HUES48 (cell line): ENCODE data around the gene MTAP.

Experiments
- H3K27ac ChIP-seq: one replicate; pipeline ENCODE4 v1.7.0; 2013; ENCODE audit warnings: low read depth, low read length, inconsistent platforms
- H3K27me3 ChIP-seq: 2 replicates; pipeline ENCODE4 v1.6.1; 2013; ENCODE audit warnings: mild to moderate bottlenecking, low read length; ENCODE audit not compliant: control insufficient read depth, insufficient read depth
- H3K36me3 ChIP-seq: 2 replicates; pipeline ENCODE4 v1.6.1; 2013; ENCODE audit warnings: low read length; ENCODE audit not compliant: control insufficient read depth, insufficient read depth
- H3K4me1 ChIP-seq: 2 replicates; pipeline ENCODE4 v1.6.1; 2013; ENCODE audit warnings: mild to moderate bottlenecking, low read length; ENCODE audit not compliant: control insufficient read depth, insufficient read depth
- H3K4me3 ChIP-seq: 2 replicates; pipeline ENCODE4 v1.5.1; 2013; ENCODE audit warnings: mild to moderate bottlenecking, low read depth, low read length
- H3K9ac ChIP-seq: 2 replicates; pipeline ENCODE4 v1.6.1; 2013; ENCODE audit warnings: mild to moderate bottlenecking, low read depth, low read length, moderate library complexity
- H3K9me3 ChIP-seq: 2 replicates; pipeline ENCODE4 v1.6.1; 2013; ENCODE audit warnings: low read length; ENCODE audit not compliant: control insufficient read depth, insufficient read depth

The MTAP gene

DNA sequence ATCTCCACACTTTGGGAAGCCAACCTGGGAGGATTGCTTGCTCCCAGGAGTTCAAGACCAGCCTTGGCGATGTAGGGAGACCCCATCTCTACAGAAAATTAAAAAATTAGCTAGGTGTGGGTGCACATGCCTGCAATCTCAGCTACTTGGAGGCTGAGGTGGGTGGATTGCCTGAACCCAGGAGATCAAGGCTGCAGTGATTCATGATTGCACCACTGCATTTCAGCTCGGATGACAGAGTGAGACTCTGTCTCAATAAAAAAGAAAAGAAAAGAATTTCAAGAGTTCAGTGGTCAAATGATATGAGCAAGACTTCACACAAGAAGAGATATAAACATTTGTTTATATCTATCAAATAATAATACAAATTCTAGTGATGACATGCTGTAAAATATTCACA, 23.0 kb upstream of the MTAP start:
- Histone ChIP-seq H3K27ac (no peak overlapping the region), H3K27me3 (peaks cover 18% of the 10 kb centered on the region), H3K4me3 (no peak overlapping the region), H3K4me1 (0 out of 2 replicates have a peak, but pooled peaks cover 4% of the 10 kb centered on the region), H3K9me3 (no peaks in the 10 kb centered on the region), H3K36me3 (no peaks in the 10 kb centered on the region), H3K9ac (no peak overlapping the region)

DNA sequence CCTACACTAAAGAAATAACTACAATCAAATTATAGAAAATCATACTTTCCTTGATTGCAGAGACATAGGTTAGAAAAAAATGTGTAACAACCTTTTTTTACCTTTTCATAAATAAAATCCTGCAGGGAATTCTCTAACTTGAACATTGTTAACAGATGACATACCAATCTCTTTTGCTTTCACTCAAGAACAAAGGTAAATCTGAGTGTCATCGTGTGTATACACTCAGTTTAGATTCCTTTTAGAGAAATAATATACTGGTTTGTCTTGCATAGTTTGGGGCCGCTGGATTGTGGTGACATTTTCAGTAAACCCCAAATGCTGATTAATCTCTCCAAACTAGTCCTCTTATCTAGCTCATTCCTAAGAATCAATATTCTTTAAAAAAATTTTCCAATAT, 20.8 kb upstream of the MTAP start:
- H3K9me3 ChIP-seq: no peaks in the 10 kb centered on the region
- H3K4me3 ChIP-seq: no peak overlapping the region
- H3K27ac ChIP-seq: no peak overlapping the region
- H3K4me1 ChIP-seq: 0 out of 2 replicates have a peak, but pooled peaks cover 4% of the 10 kb centered on the region
- no peaks in the 10 kb centered on the region for H3K36me3 ChIP-seq
- peaks cover 8% of the 10 kb centered on the region for H3K27me3 ChIP-seq
- no peak overlapping the region for H3K9ac ChIP-seq

DNA sequence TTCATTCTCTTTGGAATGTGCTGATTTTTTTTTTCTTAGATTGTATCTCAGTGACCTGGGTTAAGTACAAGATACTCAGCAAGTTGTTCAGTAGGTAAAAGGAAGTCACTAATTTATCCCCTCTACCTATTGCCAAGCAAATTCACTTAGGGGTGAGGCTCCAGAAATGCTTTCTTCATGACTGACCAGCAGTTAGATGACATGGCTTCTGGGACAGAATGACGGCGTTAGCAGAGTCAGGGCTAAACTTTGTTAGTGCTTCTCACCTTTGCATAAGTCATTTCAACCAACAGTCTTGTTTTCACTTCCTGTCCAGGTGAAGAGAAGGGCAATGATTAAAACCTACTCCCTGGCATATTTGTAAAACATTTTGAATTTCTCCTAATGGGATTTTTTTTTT, 20.2 kb upstream of the MTAP start:
- no peaks in the 10 kb centered on the region for H3K9me3 ChIP-seq
- H3K4me1 ChIP-seq: 0 out of 2 replicates have a peak, but pooled peaks cover 4% of the 10 kb centered on the region
- no peak overlapping the region for H3K9ac ChIP-seq
- H3K27ac ChIP-seq: no peak overlapping the region
- H3K27me3 ChIP-seq: peaks cover 6% of the 10 kb centered on the region
- H3K4me3 ChIP-seq: no peak overlapping the region
- H3K36me3 ChIP-seq: no peaks in the 10 kb centered on the region

DNA sequence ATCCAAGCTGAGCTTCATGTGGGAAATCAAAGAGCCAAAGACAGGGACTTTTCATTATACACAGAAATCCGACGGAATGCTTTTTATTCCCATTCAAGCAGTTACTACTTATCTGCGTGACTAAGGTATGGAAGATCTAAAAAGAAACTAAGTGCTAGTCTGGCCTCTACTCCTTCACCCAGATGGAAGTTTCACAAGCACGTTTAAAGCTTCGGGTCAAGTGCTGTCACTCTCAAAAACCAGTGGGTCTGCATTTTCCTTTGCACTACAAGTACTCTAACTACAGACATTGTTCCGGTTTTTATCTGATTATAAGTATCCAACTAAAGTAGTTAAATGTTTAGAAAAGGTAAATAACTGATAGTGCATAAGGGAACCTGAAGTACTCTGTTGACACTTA, 13.7 kb upstream of the MTAP start:
- H3K27ac ChIP-seq: no peak overlapping the region
- no peak overlapping the region for H3K4me3 ChIP-seq
- H3K9ac ChIP-seq: no peak overlapping the region
- H3K4me1 ChIP-seq: no peaks in the 10 kb centered on the region
- H3K36me3 ChIP-seq: no peaks in the 10 kb centered on the region
- peaks cover 26% of the 10 kb centered on the region for H3K27me3 ChIP-seq
- H3K9me3 ChIP-seq: no peaks in the 10 kb centered on the region

DNA sequence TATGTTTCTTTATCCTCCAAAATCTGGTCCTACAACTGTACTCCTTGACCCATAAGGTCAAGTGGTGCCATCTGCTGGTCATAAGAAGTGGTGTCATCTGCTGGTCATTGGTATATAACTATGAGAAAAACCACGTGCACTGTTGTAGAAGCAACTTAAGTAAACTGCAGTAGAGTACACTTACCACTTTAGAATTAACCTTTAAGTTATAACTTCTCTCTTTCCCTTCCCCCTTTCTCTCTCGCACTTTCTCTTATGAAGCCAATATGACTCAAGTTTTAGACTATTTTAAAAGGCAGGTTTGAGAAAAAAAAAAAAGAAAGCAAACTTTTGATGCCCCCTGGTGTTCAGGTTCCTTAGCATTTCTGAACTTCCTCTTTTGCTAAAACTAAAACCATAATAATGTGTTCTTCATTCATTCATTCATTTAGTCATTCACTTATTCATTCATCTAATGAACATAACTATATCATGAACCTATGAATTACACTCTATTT, 12.8 kb upstream of the MTAP start:
- peaks cover 27% of the 10 kb centered on the region for H3K27me3 ChIP-seq
- no peaks in the 10 kb centered on the region for H3K4me1 ChIP-seq
- H3K9me3 ChIP-seq: no peaks in the 10 kb centered on the region
- H3K27ac ChIP-seq: no peak overlapping the region
- no peaks in the 10 kb centered on the region for H3K36me3 ChIP-seq
- 0 out of 2 replicates have a peak overlapping the region, but pooled peaks have one; percentile 6 for H3K4me3 ChIP-seq
- H3K9ac ChIP-seq: no peak overlapping the region

DNA sequence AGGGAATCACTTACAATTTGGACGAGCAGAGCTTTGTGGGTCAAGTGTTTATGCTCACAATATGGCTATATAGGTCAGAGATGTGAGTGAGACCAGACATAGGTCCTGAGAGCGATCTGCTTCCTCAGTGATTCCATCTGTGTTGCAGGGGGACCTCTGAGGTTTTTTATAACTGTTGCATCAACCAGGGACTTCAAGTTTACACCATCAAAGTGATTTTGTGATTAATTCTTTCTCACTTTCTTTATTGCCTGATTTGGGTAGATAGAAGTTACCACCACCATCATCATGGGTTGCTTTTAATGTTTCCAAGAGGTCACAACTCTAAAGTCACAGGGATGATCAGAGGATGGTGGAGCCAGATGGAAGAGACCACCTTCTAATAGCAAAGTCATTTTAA, 7.0 kb upstream of the MTAP start:
- Histone ChIP-seq H3K27ac (no peak overlapping the region), H3K36me3 (no peaks in the 10 kb centered on the region), H3K4me1 (no peaks in the 10 kb centered on the region), H3K9ac (no peak overlapping the region), H3K9me3 (no peaks in the 10 kb centered on the region), H3K4me3 (no peak overlapping the region), H3K27me3 (peaks cover 68% of the 10 kb centered on the region)

DNA sequence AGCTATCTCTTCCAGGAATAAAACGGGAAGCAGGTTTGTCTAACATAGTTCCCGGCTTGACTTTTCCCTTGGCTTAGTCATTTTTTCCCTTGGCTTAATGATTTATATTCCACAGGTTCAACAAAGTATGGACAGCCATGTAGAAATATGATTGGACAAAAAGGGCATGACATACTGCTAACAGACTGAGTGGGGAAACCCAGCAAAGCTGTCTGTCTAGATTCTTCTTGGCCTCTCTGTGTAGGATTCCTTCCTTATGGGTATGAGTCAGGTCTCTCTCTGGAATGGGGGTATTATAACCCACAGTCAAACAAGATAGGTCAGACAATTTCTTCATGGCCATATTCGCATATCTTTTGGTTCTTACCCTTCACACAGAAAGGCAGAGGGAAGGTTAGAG, 5.7 kb upstream of the MTAP start:
- no peak overlapping the region for H3K4me3 ChIP-seq
- H3K27me3 ChIP-seq: peaks cover 75% of the 10 kb centered on the region
- H3K27ac ChIP-seq: no peak overlapping the region
- H3K36me3 ChIP-seq: no peaks in the 10 kb centered on the region
- no peaks in the 10 kb centered on the region for H3K9me3 ChIP-seq
- H3K9ac ChIP-seq: no peak overlapping the region
- peaks cover 4% of the 10 kb centered on the region for H3K4me1 ChIP-seq

DNA sequence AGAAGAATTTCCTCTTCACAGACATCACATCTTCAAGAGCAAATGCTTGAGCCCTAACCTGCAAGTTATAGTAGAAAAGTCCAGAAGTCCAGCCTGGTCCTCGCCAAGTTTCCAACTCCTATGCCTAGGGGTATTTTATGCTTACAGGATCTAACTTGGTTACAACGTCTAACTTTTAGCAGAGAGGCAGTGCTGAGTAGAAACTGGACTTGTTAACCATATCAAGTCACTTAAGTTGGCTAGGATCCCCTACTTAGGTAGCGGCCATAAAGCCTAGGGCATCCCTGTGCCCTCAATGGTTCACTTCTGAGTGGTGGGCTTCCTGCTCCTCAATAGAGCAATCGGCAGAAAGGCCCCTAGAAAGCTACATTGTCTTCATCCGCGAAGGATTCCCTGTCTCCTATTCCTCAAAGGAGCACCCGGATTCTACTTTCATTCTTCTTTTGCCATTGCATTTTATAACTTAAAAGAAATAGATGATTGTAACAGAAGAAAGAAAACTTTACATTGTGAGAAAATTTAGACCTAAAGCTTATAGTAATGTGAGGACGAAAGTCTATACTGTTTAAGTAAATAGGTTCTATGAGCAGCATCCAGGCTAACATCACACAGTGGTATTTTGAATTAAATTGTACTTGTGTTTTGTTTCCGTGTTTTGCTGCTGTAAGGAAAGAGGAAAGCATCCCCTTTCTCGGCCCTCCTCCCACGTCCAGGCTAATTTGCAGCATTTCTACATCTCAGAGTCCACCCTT, 1.3 kb upstream of the MTAP start:
- Histone ChIP-seq H3K9me3 (no peaks in the 10 kb centered on the region), H3K27me3 (peaks cover 49% of the 10 kb centered on the region), H3K9ac (peak overlapping the region; percentile 83; the same call in 1 of the 2 replicates), H3K4me1 (peaks cover 21% of the 10 kb centered on the region), H3K4me3 (peak overlapping the region; percentile 72), H3K36me3 (peaks cover 18% of the 10 kb centered on the region), H3K27ac (no peak overlapping the region)

DNA sequence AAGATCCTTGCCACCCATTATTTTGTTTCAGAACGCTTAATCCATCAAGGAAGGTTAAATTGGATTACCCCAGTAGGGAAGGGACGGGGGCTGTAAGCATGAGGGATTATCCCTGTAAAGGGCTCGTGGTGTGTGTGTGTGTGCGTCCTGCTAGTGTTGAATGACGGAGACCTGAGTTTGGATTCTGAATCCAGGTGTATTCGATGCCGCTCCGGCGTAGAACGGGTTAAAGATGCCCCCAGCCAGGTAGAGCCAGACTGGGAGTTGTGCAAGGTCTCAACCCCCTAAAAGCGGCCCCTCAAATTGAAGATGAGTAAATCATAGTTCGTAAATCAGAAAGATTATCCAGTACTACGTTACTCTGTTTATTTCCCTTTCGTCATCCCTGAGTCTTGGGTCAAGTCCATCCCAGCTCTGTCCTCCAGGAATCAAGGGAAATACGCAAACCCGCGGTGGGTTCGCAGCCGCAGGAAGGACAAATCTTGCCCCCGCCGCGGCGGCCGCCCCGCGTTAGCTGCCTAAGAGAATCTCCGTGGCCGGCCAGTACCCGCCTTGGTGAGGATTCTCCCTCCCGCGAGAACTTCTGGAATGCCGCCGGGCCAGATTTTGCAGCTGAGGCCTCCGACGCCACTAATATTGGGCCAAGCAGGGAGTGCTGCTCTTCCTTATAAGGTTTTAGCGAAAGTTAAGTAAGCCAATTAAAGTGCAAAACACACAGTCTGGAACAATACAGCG, 586 bp upstream of the MTAP start:
- H3K9me3 ChIP-seq: no peaks in the 10 kb centered on the region
- peaks cover 21% of the 10 kb centered on the region for H3K4me1 ChIP-seq
- H3K4me3 ChIP-seq: peak overlapping the region; percentile 72
- H3K36me3 ChIP-seq: peaks cover 19% of the 10 kb centered on the region
- peak overlapping the region; percentile 78 for H3K27ac ChIP-seq
- H3K9ac ChIP-seq: peak overlapping the region; percentile 83
- peaks cover 43% of the 10 kb centered on the region for H3K27me3 ChIP-seq

DNA sequence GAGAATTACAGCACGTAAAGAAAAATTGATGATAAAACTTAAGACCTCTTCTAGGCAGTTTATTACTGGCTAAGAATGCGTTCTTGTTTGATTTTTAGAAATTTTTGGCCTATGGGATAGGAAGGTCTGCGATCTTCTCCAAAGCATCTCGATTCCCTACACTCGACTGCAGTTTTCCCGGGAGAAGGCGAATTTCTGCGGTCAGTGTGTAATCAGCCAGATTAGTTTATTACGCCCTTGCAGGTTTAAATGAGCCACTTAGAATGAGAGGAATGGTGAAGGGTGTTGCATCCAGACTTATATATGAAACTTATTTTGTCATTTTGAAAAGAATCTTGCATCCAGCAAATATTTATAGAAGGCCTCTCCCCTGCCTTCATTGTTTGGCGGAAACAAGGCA, 1.2 kb downstream of the MTAP start:
- no peaks in the 10 kb centered on the region for H3K9me3 ChIP-seq
- H3K27ac ChIP-seq: peak overlapping the region; percentile 78
- peak overlapping the region; percentile 72 for H3K4me3 ChIP-seq
- H3K27me3 ChIP-seq: peaks cover 27% of the 10 kb centered on the region
- peak overlapping the region; percentile 83 for H3K9ac ChIP-seq
- H3K4me1 ChIP-seq: peaks cover 21% of the 10 kb centered on the region
- H3K36me3 ChIP-seq: peaks cover 37% of the 10 kb centered on the region

DNA sequence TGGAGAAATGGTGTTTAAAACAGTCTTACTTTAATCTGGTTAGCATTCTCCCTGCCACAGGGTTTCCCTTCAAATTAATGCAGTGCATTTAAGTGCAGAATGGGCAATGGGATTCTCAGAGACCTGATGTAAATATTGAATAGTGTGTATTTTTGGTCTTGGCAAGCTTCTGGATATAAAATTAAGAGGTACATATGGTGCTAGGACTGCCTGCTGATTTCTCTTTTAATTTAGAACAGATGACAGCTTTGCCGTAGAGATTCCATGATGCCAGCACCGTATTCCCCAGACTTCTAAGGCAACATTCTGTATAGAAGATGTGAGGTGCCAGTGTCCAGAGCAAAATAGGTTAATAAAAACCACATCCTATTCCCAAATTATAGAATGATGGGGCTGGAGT, 1.9 kb downstream of the MTAP start:
- Histone ChIP-seq H3K27me3 (peaks cover 21% of the 10 kb centered on the region), H3K9me3 (no peaks in the 10 kb centered on the region), H3K4me3 (peak overlapping the region; percentile 72), H3K9ac (peak overlapping the region; percentile 83; the same call in 1 of the 2 replicates), H3K36me3 (peaks cover 42% of the 10 kb centered on the region), H3K27ac (no peak overlapping the region), H3K4me1 (peaks cover 21% of the 10 kb centered on the region)
